Measurements from ENCODE around the gene CD93.

The CD93 gene, protein sequence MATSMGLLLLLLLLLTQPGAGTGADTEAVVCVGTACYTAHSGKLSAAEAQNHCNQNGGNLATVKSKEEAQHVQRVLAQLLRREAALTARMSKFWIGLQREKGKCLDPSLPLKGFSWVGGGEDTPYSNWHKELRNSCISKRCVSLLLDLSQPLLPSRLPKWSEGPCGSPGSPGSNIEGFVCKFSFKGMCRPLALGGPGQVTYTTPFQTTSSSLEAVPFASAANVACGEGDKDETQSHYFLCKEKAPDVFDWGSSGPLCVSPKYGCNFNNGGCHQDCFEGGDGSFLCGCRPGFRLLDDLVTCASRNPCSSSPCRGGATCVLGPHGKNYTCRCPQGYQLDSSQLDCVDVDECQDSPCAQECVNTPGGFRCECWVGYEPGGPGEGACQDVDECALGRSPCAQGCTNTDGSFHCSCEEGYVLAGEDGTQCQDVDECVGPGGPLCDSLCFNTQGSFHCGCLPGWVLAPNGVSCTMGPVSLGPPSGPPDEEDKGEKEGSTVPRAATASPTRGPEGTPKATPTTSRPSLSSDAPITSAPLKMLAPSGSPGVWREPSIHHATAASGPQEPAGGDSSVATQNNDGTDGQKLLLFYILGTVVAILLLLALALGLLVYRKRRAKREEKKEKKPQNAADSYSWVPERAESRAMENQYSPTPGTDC

DNA sequence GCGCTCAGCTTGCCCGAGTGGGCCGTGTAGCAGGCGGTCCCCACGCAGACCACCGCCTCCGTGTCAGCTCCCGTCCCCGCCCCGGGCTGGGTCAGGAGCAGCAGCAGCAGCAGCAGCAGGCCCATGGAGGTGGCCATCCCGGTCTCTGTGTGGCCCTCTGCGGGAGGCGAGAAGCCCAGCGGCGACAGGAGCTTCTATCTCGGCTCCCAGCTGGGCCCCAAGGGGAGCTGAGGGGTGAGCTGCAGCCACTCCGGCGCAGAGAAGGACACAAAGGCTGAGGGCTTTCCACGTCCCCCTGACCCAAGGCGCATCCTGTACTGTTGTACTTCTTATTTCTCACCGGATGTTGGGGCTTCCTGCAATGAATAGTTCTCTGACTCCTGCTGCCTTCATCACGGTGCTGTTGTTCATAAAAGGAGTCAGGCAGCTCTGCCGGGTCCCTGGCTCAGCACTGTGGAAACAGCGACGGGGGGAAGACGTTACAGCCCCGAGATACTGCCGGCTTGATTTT is at the start of gene CD93:
TSS of gene CD93 (minus strand) at position 269 of the 511 bp plus-strand sequence. CDS start at position 137, 132 bp downstream.
- no peak for DNase-seq (ENCODE audit: low read depth in 2 of 2)

DNA sequence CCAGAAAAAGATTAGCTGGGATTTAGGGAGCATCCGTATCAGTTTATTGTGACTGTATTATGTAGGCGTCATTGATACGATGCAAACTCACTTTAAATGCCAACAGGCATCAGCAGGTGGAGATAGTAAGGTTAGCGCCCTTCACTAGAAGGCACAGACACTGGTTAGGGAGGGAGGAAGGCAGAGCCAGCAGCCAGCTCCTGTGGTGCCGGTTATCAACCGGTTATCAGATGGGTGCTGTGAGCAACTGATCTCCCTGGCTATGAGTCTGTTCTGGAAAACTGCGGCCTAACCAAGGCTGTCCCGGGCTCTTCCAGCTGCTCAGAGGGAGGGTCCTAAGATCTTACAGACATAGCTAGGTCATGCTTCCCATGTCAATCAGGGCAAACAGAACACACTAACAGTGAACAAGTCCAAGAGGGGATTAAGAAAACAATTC is 47.5 kb upstream of the CD93 start:
- no peak for DNase-seq (ENCODE audit: low read depth in 2 of 2)

DNA sequence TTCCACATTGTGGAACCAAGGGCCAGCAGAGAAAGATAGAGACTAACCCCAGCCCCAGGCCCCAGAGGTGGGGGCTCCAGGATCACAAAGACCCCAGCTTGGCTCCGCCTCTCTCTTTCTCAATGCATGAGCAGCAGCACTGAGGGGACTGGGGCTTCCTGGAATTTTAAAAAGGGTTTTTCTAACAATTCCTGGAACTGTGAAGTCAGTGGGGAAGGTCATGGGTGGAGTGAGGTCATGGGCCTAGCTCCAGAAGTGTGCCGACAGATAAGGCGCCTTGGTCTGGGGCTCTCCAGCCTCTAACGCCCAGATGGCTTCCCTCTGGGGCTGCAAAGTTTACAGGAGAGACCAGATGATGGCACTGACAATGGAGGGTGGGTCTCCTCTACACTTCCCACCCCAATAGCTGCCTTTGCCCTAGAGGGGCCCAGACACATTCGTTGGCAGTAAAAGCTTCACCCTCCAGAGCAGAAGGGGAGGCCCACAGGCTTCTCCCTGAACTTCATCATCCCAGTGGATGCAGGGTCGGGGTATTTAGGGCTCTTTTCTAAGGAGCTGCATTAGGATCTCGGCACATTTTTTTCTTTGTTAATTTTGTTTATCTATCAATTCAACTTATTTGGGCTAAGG is 46.9 kb upstream of the CD93 start:
- no peak for DNase-seq (ENCODE audit: low read depth in 2 of 2)

DNA sequence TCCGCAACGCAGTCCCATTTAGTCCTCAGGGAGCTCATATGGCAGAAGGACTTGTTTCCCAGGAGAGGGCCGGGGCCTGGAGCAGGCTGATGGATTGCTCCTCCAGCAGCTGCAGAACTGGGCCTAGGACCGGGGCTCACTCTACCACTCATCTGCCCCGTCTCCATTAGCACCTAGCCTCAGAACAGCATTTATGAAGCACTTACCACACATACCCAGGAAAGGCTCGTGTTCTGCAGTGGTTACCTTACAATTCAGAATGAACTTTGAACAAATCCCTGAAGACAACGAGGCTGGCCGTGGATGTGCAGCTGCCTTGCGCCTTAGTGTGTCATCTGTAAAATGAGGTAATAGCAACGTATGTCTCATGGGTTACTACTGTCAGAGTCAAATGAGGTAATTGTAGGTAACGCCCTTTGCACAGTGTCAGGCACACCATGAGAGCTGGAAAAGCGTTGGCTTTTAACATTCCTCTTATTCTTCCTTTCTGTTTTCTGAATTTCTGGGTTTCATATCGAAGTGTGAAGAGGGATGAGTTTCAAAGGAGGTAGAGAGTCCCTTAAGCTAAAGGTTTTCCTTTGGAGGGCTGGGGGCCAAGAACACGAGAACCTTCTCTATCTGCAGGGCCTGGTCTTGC is 46.3 kb upstream of the CD93 start:
- DNase-seq (ENCODE audit: low read depth in 2 of 2): no peak

DNA sequence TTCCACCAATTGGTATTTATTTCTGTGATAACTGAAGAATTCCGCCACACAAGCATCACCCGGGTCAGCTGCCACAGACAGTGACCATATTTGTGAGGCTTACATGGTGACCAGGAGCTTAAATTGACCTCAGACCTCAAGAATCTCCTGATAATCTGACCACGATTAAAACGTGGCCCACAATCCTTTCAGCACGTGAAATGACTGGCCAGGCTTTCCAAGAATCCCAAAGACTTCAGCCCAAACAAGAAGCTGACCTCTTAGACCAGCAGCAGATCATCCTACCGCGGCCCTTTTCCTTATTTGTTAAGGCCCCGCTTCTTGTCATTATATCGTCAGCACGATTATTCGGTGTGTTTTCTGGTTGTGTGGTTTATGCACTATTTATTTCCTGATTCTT is 45.6 kb upstream of the CD93 start:
- DNase-seq (ENCODE audit: low read depth in 2 of 2): no peak

DNA sequence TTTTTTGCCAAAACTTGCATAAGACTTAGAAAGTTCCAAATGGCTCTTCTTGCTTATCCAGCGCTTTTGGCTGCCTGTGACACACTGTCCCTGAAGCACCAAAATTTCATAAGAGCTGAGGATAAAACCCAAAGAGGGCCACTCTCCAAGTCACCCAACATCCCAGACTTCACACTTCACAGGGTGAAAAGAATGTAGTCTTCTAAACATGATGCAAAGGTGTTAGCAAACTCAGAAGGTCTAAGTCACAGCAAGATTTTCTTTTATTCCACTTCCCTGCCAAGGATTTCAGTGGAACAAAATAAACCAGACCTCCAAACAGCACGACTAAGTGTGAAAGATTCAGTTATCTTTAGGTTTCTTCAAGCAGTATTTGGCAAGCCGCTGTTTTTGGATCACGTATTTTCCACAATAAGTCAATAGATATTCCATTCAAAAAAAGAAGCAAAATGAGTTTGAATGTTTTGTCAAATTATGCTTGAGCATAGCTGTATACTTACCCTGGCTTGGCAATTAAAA is 44.6 kb upstream of the CD93 start:
- DNase-seq (ENCODE audit: low read depth in 2 of 2): no peak

DNA sequence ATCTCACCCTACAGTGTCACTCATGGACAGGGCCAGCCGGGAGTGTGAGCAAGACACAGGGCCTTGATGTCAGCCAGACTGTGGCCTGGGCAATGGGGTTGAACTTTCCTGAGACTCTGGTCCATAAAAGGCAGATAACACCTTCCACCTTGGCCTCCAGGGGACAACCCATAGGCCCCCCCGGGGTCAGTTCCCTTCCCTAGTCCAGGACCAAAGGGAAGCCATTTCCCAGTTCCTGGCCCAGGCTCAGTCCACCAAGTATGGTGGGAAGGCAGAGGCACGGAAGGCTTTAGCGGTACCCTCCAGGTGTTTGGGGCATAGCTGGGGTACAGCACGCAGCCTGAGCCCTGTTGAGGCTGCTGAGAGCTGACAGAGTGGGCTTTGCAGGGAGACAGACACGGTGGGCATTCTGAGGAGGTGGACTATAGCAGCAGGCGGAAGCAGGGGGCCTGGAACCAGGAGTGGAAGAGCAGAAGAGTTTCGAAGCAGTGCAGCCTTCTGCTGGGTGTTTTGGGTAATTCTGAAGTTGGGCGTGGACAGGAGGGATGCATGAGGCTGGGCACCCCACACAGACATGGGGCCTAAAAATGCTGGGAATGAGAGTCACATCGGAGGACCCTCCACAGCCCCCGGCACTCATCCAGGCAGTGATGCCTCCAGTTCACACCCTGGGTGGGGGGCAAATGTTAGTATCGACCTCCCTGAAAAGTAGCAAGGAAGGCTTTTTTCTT is 43.9 kb upstream of the CD93 start:
- no peak for DNase-seq (ENCODE audit: low read depth in 2 of 2)

DNA sequence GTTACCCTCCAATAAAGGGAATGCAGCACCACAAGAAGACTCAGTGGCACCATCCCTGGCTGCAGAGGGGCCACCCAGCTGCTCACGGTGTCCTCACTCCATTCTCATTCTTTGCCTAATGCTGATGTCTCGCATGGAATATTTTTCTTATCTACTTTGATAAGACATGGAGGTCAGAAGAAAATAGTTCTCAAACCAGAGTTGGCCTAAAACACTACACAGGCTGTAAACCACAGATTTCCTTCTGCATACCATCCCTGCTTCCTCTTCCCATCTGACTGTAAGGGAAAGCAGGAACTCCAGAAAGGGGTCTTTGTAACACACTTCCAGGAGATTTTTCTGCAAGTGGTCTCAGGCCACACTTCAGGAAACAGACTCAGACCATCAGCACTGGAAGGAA is 43.1 kb upstream of the CD93 start:
- DNase-seq (ENCODE audit: low read depth in 2 of 2): no peak

DNA sequence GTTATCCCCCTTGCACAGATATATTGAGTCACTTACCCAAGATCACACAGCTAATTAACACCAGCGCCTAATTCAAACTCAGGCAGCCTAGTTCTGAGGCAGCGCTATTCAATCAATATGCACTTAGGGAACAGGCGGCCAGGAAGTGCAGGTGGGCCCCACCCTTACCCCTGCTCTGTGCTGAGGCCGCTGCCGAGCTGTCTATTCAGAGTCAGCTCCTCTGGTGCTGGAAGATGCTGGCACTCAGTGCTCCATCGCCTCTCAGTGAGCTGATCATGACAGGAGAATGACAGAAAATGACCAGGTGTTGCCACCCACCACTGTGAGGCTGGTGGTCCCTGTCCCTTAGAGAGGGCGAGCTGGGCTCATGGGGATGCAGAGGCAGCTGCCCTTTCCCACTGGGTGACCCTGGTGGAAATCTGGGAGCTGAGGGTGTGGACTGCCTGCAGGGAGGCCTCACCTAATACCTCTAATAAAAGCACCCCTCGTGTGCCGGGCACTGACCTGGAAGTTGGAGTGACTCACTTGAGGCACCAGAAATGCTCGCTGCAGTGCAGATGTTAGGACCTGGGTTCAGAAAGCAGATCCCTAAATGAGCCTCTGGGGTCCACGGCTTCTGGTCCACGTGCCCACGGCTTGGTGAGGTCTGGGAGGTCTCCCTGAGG is 42.5 kb upstream of the CD93 start:
- no peak for DNase-seq (ENCODE audit: low read depth in 2 of 2)

DNA sequence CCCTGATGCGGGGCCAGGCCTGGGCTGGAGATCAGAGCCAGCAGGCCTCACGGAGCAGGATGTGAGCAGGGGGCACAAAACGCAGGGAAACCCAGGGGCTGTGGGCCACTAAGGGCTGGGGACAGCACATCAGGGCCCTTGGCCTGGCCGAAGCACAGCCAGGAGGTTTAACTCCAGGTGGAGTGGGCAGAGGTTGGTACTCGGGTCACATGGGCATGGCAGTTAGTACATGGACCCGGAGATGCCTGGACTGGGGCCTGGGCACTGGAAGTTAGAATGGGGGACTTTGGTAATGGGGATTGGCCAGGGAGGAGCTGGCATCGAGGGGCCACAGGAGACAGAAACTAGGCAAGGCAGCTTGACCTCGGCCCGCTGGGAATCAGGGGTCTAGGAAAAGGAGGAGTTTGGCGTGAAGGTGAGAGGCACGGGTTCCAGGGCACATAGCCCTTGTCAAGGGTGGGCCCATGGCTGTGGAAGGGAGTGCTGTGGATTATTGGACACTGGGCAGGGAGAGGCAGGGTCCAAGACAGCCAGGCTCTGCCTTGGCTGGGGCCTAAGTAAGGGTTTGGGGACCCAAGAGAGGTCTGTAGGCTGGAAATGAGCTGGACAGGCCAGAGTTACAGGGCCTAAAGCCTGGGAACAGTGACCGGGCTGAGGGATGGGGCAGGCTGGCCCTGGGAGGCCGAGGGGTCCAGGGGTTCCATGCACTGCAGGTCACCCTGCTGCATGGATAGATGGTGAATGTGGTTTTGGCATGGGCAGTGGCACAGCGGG is 41.6 kb upstream of the CD93 start:
- DNase-seq (ENCODE audit: low read depth in 2 of 2): no peak

DNA sequence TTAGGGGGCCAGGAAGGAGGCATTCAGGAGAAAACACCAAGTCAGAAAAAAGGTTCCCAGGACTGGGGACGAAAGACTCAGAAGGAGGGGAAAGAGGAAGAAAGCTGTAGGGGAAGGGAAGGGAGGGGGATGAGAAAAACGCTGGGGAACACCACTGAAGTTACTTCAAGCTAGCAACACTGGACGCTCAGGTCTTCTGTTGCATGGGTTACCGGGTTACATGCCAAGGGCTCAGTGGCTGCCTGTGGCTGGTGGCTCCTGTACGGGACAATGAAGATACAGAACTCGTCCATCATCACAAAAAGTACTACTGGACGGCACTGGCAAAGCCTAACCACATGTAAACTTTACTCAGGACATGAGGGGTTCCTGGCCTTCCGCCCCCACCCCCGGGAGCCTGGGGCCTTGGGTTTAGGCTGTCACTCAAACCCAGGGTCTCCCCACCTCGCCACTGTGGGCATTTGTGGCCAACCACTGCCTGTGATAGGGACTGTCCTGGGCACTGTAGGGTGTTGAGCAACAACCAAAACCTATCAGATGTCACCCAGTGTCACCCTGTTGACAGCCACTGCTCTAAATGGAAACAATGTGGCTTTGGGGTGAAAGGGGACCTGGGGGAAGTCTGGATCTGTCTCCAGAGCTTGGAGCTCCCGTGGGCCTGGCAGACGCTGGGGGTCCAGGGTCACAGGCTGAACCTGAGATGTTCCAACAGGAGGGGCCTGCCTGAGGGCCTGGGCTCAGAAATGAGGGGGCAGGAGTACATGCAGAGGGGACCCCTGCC is 40.3 kb upstream of the CD93 start:
- no peak for DNase-seq (ENCODE audit: low read depth in 2 of 2)

DNA sequence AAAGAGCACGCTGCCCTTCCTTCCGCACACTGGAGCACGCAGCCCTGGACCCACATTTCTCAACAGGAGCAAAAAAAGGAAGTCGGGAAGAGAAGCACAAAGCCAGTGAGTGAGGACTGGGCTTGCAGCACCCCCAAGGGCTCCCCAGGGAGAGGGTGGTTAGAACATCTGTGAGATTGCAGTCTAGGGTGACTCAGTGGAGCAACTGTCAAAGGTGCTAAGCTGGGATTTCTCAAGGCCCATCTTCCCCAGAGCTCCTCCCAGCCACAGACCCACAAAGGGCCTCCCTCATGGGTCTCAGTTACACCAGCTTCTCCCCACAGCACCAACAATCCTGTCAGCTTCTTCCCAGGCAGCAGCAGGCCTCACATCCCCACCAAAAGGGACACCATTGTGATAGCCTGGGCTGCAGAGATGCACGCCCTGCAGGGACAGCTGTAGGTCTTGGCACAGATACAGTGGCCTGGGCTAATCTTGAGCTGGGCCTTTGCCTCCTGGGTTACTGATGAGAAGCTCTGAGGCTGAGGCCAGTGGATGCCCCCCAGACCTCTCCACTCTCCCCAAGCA is 39.6 kb upstream of the CD93 start:
- no peak for DNase-seq (ENCODE audit: low read depth in 2 of 2)

DNA sequence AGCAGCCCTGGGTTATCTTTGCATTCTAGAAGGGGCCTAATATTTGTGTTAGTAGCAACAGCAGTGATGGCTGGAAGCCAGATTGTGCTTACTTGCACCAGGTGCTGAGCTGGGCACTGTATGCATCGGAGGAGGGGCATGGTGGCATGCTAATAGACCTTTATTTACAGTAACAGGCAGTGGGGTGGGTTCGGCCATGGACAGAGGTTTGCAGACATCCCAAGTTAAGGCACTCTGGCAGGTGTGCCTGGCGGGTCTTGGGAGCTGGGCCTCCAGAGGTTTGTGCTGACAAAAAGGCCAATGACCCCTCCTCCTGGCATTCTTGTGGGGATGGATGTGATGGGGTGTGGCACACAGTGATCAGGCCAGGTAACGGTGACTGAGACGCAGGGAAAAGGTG is 39.0 kb upstream of the CD93 start:
- no peak for DNase-seq (ENCODE audit: low read depth in 2 of 2)

DNA sequence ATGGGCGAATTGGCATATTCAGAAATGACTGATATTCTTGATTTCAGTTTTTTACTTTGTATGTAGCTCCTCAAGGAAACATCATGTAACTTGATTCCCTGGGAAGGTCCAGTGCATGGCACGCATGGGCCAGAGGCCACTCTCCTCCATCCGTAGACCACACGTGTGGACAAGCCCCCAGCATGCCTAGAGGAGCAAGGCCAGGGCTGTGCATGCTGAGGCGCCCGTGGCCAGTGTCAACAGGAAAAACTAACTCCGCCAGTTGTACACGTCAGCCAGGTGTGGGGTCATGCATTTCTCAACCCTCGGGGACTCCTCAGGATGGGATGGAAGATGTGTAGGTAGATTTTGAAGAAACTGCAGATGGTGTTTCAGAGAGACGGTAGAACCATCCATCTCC is 37.8 kb upstream of the CD93 start:
- no peak for DNase-seq (ENCODE audit: low read depth in 2 of 2)

DNA sequence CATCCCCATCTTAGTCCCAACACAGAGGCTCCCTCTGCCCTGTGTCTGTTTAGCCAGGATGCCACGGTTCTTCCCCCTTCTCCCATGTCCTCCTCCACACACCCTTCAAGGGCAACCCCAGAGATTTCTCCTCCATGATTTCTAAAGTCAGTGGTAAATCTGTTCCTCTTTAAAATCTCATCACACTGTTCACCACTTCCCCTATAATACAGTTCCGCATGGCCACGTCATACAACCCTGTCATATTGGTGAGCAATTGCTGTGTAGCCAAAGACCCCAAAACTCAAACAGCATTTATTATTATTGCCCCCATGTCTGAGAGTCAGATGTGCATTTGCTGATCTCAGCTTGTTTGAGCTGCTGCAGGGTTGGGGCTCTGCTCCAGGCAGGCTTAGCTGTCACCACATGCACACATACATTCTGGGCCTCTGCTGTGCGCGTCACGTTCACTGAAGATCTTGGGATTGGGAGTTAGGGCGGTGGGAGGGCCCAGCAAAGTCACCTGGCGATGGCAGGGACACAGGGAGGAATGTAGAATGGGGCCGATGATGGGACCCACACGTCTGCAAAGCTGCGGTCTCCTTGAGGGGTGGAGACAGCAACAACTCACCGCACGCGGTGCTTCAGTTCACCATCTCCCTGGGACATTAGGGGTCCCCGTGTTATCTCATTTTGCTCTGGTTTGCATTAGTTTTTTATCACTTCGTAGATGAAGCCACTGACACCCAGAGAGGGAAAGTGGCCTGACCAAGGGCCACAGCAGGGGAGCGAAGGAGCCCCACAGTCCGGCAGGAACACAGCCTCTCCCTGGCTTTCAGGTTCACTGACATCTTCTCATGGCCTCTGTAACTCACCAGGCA is 36.9 kb upstream of the CD93 start:
- no peak for DNase-seq (ENCODE audit: low read depth in 2 of 2)

DNA sequence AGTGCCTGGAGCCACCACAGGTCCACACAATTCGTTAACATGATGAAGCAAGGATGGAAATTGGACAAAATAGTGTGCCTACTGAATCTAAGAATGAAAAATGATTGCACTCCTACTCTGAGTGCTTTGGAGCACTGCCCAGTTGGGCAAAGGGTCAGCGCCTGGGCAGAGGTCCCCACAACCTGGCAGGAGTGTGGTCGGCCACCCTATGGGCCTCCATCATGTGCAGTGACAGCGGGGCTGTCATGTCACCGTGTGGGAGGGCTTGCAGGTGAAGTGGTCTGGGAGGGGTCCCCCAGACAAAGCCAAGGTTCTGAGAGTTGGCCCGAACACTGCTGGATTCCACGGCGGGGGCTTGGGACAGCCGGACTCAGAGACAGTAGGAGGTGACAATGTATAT is 36.2 kb upstream of the CD93 start:
- no peak for DNase-seq (ENCODE audit: low read depth in 2 of 2)

DNA sequence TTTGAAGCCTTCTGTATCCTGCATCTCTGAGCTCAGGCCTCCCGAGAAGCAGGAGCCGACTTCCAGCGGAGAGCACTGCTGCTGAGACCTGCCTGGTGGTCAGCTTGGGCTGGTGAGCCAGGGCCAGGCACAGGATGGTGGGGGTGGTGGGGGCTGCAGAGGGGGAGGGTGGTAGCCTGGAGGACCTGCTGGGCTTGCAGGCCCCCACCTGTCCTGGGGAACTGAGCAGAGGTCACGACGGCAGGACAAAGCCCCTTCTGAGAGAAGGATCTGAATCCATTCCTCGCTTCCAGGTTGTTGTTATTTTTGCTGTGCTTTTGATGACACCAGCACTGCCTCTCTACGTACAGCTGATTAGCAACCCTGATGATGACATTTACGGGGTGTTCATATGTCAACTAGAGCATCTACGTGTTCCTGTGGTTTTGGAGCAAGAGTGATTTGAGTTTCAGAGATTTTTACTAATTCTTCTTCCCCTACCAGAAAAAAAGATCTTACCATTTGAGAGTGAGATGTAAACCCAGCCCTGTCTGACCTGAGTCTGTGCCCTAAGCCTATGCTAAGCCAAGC is 35.7 kb upstream of the CD93 start:
- DNase-seq (ENCODE audit: low read depth in 2 of 2): no peak
